RPMI7951 (cell line): ENCODE data around the gene CNOT6. TPM values are rescaled to one million over a fixed set of nuclear protein-coding genes. Genes with fewer than 3 reads are reported as not detected.
"Not testable (repeated sequence)": the region's sequence is repeated elsewhere in the genome, so short reads cannot be mapped to it uniquely, and the experiment has no call there.

Experiments used
- DNase-seq: peaks from one replicate; pipeline ENCODE4 v3.0.0-alpha.2; 2012; ENCODE audit warnings: low read depth
- total RNA-seq: library from RNA; depleted of rRNA; stranded (reverse); fragments of >200 nt; shearing (Covaris generic); gene quantifications from 2 replicates; pipeline ENCODE4 v1.2.3, GENCODE V29; 2014; rRNA removed

The CNOT6 gene
- 7.3 and 7.6 TPM in 2 replicates for total RNA-seq

- peak; percentile 89 for DNase-seq
These were observed at the start of gene CNOT6 for GRCh38 chr5:180494060-180494509. CNOT6 (plus strand) TSS chr5:180494379; CDS start chr5:180529277, 34,898 bp downstream.

- DNase-seq: no peak
These were observed 39.4 kb upstream of the CNOT6 start for GRCh38 chr5:180454752-180455151.

- DNase-seq: no peak
These were observed 38.3 kb upstream of the CNOT6 start for GRCh38 chr5:180455872-180456271.

- no peak for DNase-seq
These were observed 37.4 kb upstream of the CNOT6 start for GRCh38 chr5:180456792-180457191.

GRCh38 chr5:180458852-180459673 lies 35.1 kb upstream of the CNOT6 start:
- DNase-seq: not testable (repeated sequence)

GRCh38 chr5:180459674-180460142 lies 34.5 kb upstream of the CNOT6 start:
- not testable (repeated sequence) for DNase-seq

- DNase-seq: no peak
These were observed 33.3 kb upstream of the CNOT6 start for GRCh38 chr5:180460834-180461233.

- DNase-seq: no peak
These were observed 32.9 kb upstream of the CNOT6 start for GRCh38 chr5:180461303-180461702.

GRCh38 chr5:180463216-180463900 lies 30.8 kb upstream of the CNOT6 start:
- no peak for DNase-seq

GRCh38 chr5:180463916-180464602 lies 30.1 kb upstream of the CNOT6 start:
- no peak for DNase-seq

GRCh38 chr5:180464603-180464970 lies 29.6 kb upstream of the CNOT6 start:
- no peak for DNase-seq

- not testable (repeated sequence) for DNase-seq
These were observed 29.1 kb upstream of the CNOT6 start for GRCh38 chr5:180465052-180465451.

GRCh38 chr5:180466316-180466715 lies 27.9 kb upstream of the CNOT6 start:
- no peak for DNase-seq

GRCh38 chr5:180467028-180467975 lies 26.9 kb upstream of the CNOT6 start:
- peak; percentile 80 for DNase-seq

- peak; percentile 9 for DNase-seq
These were observed 26.0 kb upstream of the CNOT6 start for GRCh38 chr5:180467989-180468731.

- DNase-seq: no peak
These were observed 25.2 kb upstream of the CNOT6 start for GRCh38 chr5:180468732-180469585.

- no peak for DNase-seq
These were observed 24.7 kb upstream of the CNOT6 start for GRCh38 chr5:180469586-180469865.

- DNase-seq: no peak
These were observed 24.3 kb upstream of the CNOT6 start for GRCh38 chr5:180469866-180470265.

- DNase-seq: no peak
These were observed 23.8 kb upstream of the CNOT6 start for GRCh38 chr5:180470361-180470760.
